Left lung (tissue), 10 donors: ENCODE data around the gene IL19. TPM values are rescaled to one million over a fixed set of nuclear protein-coding genes. Genes with fewer than 3 reads are reported as not detected.

ENCODE experiments used
- ATAC-seq: fragments of 200-7000 bp; cut with Tn5 transposase; one replicate; pipeline ENCODE4 v1.9.1; 2020; ENCODE audit warnings: moderate library complexity
- DNase-seq, 4 donors: peaks; one replicate each; pipeline ENCODE4 v3.0.0-alpha.2; 2013 to 2020
- H3K27ac ChIP-seq, 2 donors: fragments of 200-600 bp; sonication (generic) in 1 of 2; one replicate each; pipeline versions ENCODE4 v1.5.0 to v1.8.0; 2020 to 2021
- H3K27me3 ChIP-seq, 2 donors: fragments of 200-600 bp; sonication (generic) in 1 of 2; one replicate each; pipeline versions ENCODE4 v1.5.0 to v1.8.0; 2020 to 2021
- H3K36me3 ChIP-seq, 2 donors: fragments of 200-600 bp; sonication (generic) in 1 of 2; one replicate each; pipeline versions ENCODE4 v1.5.0 to v1.8.0; 2020 to 2021
- H3K4me1 ChIP-seq, 2 donors: fragments of 200-600 bp; one replicate each; pipeline ENCODE4 v1.8.0; 2021
- H3K4me3 ChIP-seq, 2 donors: fragments of 200-600 bp; sonication (generic) in 1 of 2; one replicate each; pipeline versions ENCODE4 v1.5.0 to v1.8.0; 2020 to 2021; ENCODE audit warnings: mild to moderate bottlenecking in 1 of 2
- H3K9me3 ChIP-seq, 2 donors: fragments of 200-600 bp; sonication (generic) in 1 of 2; one replicate each; pipeline versions ENCODE4 v1.5.0 to v1.8.0; 2020 to 2021
- intact Hi-C, 2 donors: fragments of 100-400 bp; cut with DNase I; formaldehyde crosslinking; loops; one replicate each; pipeline versions ENCODE4 v1.11.2 to v1.14.2; 2022
- polyA plus RNA-seq, 6 donors: library from polyadenylated mRNA; unstranded; fragments of 120-200 nt; gene quantifications; one replicate each; pipeline ENCODE4 v1.2.1, GENCODE V29; 2013; ENCODE audit not compliant: insufficient read length in 6 of 6
- total RNA-seq, 2 donors: library from RNA; stranded (reverse); fragmentation: NEBNext Ultra II Directional; extraction: Animal tissue kit (Norgen Biotek cat#: 25700); gene quantifications; one replicate each; pipeline ENCODE4 v1.2.1, GENCODE V29; 2021
- TF ChIP-seq, protein P1 (sequence below), 2 donors: fragments of 200-600 bp; sonication (generic) in 1 of 2; IDR thresholded peaks; one replicate each; pipeline versions ENCODE4 v1.5.0 to v1.8.0; 2021; ENCODE audit warnings: antibody characterized with exemption in 2 of 2
- donor health status: DM: no; HTN: yes; CAD: no.
- donor health status: DM: no; HTN: no; CAD: no.

The IL19 gene
- total and polyA plus RNA-seq, 8 donors: not detected

DNA sequence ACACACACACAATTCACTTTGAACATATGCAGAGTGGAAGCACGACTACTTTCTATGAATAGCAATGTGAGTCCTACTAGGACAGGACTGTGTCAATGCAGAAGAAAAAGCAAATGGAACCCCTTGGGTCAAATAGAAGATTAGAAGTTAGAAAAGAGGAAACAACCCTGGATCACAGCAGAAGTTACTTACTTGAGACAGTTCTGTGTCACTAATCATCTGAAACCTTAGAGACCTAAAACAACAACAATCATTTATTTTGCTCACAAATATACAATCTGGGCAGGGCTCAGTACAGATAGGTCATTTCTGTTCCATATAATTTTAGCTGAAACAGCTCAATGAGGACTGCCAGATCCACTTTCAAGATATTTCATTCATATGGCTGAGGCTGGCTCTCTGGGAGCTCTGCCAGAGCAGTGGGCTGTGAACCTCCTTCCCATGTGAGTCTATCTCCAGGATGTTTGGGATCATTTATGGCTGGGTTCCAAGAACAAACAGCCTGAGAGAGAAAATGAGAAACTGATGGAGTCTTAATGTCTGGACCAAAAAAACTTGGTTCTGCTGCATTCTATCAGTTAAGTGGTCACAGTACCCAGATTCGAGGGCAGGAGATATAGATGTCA lies 44.3 kb downstream of the IL19 start:
- Histone ChIP-seq H3K27me3 (no peaks in the 10 kb centered on the region), H3K27ac (no peak overlapping the region), H3K4me3 (no peak overlapping the region), H3K9me3 (peaks cover 0 to 13% of the 10 kb centered on the region in 2 donors), H3K4me1 (no peaks in the 10 kb centered on the region), H3K36me3 (no peaks in the 10 kb centered on the region)
- intact Hi-C loops: loop anchor here in 1 of 2 donors (5.0 kb wide), 1 partner anchor 97 kb away; no protein-coding TSS in a partner anchor
- no peak for ATAC-seq
- DNase-seq: peak in 2 of 4 donors; percentile 22 to 43
- TF ChIP-seq, protein P1, sequence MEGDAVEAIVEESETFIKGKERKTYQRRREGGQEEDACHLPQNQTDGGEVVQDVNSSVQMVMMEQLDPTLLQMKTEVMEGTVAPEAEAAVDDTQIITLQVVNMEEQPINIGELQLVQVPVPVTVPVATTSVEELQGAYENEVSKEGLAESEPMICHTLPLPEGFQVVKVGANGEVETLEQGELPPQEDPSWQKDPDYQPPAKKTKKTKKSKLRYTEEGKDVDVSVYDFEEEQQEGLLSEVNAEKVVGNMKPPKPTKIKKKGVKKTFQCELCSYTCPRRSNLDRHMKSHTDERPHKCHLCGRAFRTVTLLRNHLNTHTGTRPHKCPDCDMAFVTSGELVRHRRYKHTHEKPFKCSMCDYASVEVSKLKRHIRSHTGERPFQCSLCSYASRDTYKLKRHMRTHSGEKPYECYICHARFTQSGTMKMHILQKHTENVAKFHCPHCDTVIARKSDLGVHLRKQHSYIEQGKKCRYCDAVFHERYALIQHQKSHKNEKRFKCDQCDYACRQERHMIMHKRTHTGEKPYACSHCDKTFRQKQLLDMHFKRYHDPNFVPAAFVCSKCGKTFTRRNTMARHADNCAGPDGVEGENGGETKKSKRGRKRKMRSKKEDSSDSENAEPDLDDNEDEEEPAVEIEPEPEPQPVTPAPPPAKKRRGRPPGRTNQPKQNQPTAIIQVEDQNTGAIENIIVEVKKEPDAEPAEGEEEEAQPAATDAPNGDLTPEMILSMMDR (IDR thresholded peaks at IDR 0.05): no peak

DNA sequence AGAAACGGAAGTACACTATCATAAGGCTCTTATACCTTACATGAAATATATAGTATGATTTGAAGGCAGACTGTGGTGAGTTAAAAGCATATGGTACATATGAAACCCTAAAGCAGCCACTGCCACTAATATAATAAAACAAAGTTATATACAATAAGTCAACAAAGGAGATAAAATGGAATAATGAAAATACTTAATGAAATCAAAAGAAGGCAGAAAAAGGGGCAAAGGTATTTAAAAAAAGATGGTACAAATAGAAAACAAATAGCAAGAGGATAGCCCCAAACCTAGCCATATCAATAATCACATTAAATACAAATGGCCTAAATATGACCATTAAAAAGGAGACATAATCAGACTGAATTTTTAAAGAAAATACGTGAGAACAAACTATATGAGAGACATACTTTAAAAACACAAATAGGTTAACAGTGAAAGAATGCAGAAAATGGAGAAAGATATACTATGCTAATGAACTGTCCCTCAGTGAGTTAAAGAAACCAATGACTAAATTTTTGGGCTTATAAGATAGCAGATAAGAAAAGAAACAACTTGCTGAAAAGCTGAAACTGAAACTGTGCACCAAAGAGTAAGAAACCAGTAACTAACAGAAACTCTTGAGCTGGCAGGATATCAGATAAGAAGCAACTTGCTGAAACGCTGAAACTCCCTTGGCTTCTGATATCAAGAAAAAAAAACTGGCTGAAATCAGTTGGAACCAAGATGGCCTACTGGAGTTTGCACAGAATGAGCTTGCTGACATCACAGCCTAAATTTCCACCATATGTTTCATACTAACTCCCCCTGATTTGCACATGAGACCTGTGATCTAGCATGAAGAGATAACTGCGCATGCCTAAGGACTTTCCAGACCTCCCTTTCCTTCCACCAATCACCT lies 46.1 kb downstream of the IL19 start:
- ATAC-seq: peak; percentile 26
- Histone ChIP-seq H3K27me3 (no peaks in the 10 kb centered on the region), H3K36me3 (no peaks in the 10 kb centered on the region), H3K4me1 (no peaks in the 10 kb centered on the region), H3K4me3 (no peak overlapping the region), H3K9me3 (peaks cover 0 to 13% of the 10 kb centered on the region in 2 donors), H3K27ac (no peak overlapping the region)
- intact Hi-C loops: loop anchor here in 1 of 2 donors (5.0 kb wide), 1 partner anchor 96 kb away; no protein-coding TSS in a partner anchor
- DNase-seq: no peak
- TF ChIP-seq, protein P1 (IDR thresholded peaks at IDR 0.05): no peak

DNA sequence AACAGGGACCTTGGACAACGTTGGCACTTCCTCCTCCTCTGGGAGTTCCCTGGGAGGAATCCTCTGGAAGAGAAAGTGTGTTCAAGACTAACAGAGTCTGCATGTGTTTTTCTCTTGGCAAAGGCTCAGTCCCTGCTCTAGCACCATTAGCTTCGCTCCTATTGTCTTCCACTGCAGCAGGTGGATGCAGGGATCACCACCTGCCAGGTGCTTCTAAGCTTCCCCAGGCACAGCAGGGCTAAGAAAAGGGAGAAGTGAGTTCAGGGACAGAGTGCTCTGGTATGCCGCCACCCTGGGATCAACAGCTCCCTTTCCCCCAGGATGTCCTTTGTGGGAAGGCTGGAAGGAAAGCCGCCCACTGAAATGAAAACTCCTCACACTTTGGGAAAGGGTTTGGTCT lies 50.9 kb downstream of the IL19 start:
- Histone ChIP-seq H3K27ac (no peak overlapping the region), H3K4me3 (no peak overlapping the region), H3K27me3 (no peaks in the 10 kb centered on the region), H3K9me3 (no peaks in the 10 kb centered on the region), H3K4me1 (peaks cover 0 to 9% of the 10 kb centered on the region in 2 donors), H3K36me3 (no peaks in the 10 kb centered on the region)
- DNase-seq: no peak
- TF ChIP-seq, protein P1 (IDR thresholded peaks at IDR 0.05): no peak
- ATAC-seq: no peak
- intact Hi-C loops: no loop called here

DNA sequence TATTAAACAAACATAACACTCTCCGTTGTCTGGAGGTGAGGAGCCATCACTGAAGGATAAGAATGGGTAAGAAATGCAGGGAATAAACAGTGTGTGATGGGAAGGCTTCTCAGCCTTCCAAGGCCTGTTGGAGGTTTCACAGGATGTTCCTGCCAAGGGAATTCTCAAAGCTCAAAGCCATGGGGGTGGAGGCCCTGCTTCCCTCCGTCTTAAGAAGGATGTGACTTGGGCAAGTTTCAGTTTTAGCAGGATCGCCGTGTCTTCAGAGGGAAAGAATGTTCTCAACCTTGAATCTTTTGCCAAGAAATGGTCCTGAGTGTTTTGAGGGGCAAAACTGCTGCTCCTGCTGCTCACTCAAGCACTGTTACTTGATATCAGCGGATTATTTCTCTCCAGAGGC lies 53.2 kb downstream of the IL19 start:
- Histone ChIP-seq H3K4me1 (peaks cover 0 to 9% of the 10 kb centered on the region in 2 donors), H3K27ac (no peak overlapping the region), H3K36me3 (no peaks in the 10 kb centered on the region), H3K4me3 (no peak overlapping the region), H3K9me3 (no peaks in the 10 kb centered on the region), H3K27me3 (no peaks in the 10 kb centered on the region)
- DNase-seq: no peak
- TF ChIP-seq, protein P1 (IDR thresholded peaks at IDR 0.05): no peak
- no peak for ATAC-seq
- intact Hi-C loops: no loop called here

DNA sequence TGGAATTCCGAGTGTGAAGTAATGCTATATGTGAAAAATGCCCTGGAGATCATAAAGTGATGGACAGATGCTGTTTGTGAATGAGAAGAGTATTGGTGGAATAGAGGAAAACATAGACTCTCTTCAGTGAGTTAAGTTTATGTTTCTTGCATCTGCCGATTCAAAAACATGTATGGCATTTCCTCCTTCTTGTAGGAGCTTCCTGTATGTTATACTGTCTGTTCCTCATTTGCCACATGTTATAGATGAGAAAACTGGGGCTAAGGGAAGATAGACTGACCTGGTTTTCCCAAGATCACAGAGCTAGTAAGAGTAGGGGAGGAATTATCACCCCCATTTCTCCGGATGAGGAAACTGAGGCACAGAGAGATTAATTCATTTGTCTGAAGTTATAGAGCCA lies 53.8 kb downstream of the IL19 start:
- H3K4me3 ChIP-seq: no peak overlapping the region
- H3K4me1 ChIP-seq: peaks cover 0 to 9% of the 10 kb centered on the region in 2 donors
- no peaks in the 10 kb centered on the region for H3K9me3 ChIP-seq
- intact Hi-C loops: no loop called here
- TF ChIP-seq, protein P1 (IDR thresholded peaks at IDR 0.05): no peak
- H3K27me3 ChIP-seq: no peaks in the 10 kb centered on the region
- no peaks in the 10 kb centered on the region for H3K36me3 ChIP-seq
- DNase-seq (no peak), ATAC-seq (no peak)
- no peak overlapping the region for H3K27ac ChIP-seq
